Neural cell (in vitro differentiated cells): ENCODE data around the gene PTPN7. TPM values are rescaled to one million over a fixed set of nuclear protein-coding genes. Genes with fewer than 3 reads are reported as not detected.

Experiments
- H2AFZ ChIP-seq: fragments of 200-600, 300-800 bp; sonication (generic), shearing (Covaris generic); 2 replicates; pipeline ENCODE4 v1.6.0; 2014; ENCODE audit warnings: low read depth, mild to moderate bottlenecking, antibody characterized with exemption, low read length, moderate library complexity
- H3F3A ChIP-seq: fragments of 200-600 bp; shearing (Covaris generic); 2 replicates; pipeline ENCODE4 v1.6.1; 2016; ENCODE audit warnings: mild to moderate bottlenecking, moderate library complexity, mixed read lengths, antibody characterized with exemption, low read length; ENCODE audit not compliant: insufficient read depth, poor library complexity, severe bottlenecking
- H3K27ac ChIP-seq: fragments of 200-600, 300-800 bp; sonication (generic), shearing (Covaris generic); 2 replicates; pipeline ENCODE4 v1.5.1; 2014; ENCODE audit warnings: mild to moderate bottlenecking, low read length, moderate library complexity
- H3K27me3 ChIP-seq: fragments of 300-800, 200-600 bp; sonication (generic), shearing (Covaris generic); 2 replicates; pipeline ENCODE4 v1.6.0; 2014; ENCODE audit warnings: mild to moderate bottlenecking, low read depth, low read length, moderate library complexity; ENCODE audit not compliant: insufficient read depth
- H3K36me3 ChIP-seq: fragments of 300-800, 200-600 bp; sonication (generic), shearing (Covaris generic); 2 replicates; pipeline ENCODE4 v1.5.1; 2014; ENCODE audit warnings: mild to moderate bottlenecking, antibody characterized with exemption, low read length, moderate library complexity; ENCODE audit not compliant: insufficient read depth
- H3K4me2 ChIP-seq: fragments of 300-800, 200-600 bp; sonication (generic), shearing (Covaris generic); 2 replicates; pipeline ENCODE4 v1.6.0; 2014; ENCODE audit warnings: mild to moderate bottlenecking, low read length
- H3K4me3 ChIP-seq: fragments of 300-800, 200-600 bp; sonication (generic), shearing (Covaris generic); 2 replicates; pipeline ENCODE4 v1.5.1; 2014; ENCODE audit warnings: mild to moderate bottlenecking, low read length, moderate library complexity
- H3K79me2 ChIP-seq: fragments of 200-600 bp; shearing (Covaris generic); replicated peaks from 2 replicates; pipeline ENCODE4 v1.6.0; 2014; ENCODE audit warnings: mild to moderate bottlenecking, low read length, moderate library complexity; ENCODE audit not compliant: insufficient read depth
- H3K9ac ChIP-seq: fragments of 300-800, 200-600 bp; sonication (generic), shearing (Covaris generic); 2 replicates; pipeline ENCODE4 v1.6.1; 2016; ENCODE audit warnings: mild to moderate bottlenecking, low read length, mixed read lengths
- H3K9me2 ChIP-seq: fragments of 200-600 bp; shearing (Covaris generic); 2 replicates; pipeline ENCODE4 v1.6.1; 2016; ENCODE audit warnings: mild to moderate bottlenecking, low read length, mixed read lengths; ENCODE audit not compliant: insufficient read depth
- H3K9me3 ChIP-seq: fragments of 200-600, 300-800 bp; sonication (generic), shearing (Covaris generic); 2 replicates; pipeline ENCODE4 v1.6.1; 2016; ENCODE audit warnings: mild to moderate bottlenecking, mixed run types, low read length, moderate library complexity, mixed read lengths
- H4K20me1 ChIP-seq: fragments of 200-600 bp; shearing (Covaris generic); 2 replicates; pipeline ENCODE4 v1.6.1; 2016; ENCODE audit warnings: mild to moderate bottlenecking, mixed run types; ENCODE audit not compliant: insufficient read depth
- CTCF ChIP-seq: fragments of 450-650 bp; IDR thresholded peaks from 2 replicates; pipeline ENCODE4 v1.5.1; 2014; ENCODE audit warnings: antibody characterized with exemption, mild to moderate bottlenecking, moderate library complexity; ENCODE audit not compliant: poor library complexity, severe bottlenecking
- EP300 ChIP-seq: fragments of 450-650 bp; conservative IDR thresholded peaks from 2 replicates; pipeline ENCODE4 v1.6.1; 2014; ENCODE audit warnings: antibody characterized with exemption, mild to moderate bottlenecking, moderate library complexity; ENCODE audit not compliant: poor library complexity, severe bottlenecking
- EZH2 ChIP-seq: fragments of 200-600, 300-800 bp; shearing (Covaris generic), sonication (generic); IDR thresholded peaks from 2 replicates; pipeline ENCODE4 v1.6.1; 2014; ENCODE audit warnings: antibody characterized with exemption, low read length, borderline replicate concordance, mild to moderate bottlenecking; ENCODE audit not compliant: insufficient read depth, poor library complexity, severe bottlenecking
- MXI1 ChIP-seq: fragments of 450-650 bp; conservative IDR thresholded peaks from 2 replicates; pipeline ENCODE4 v1.6.1; 2014; ENCODE audit warnings: antibody characterized with exemption, mild to moderate bottlenecking; ENCODE audit not compliant: poor library complexity, severe bottlenecking
- POLR2AphosphoS5 ChIP-seq: IDR thresholded peaks from 2 replicates; pipeline ENCODE4 v1.6.1; 2012
- RAD21 ChIP-seq: fragments of 450-650 bp; conservative IDR thresholded peaks from 2 replicates; pipeline ENCODE4 v1.6.1; 2014; ENCODE audit warnings: antibody characterized with exemption, mild to moderate bottlenecking, moderate library complexity
- REST ChIP-seq: IDR thresholded peaks from 2 replicates; pipeline ENCODE4 v1.6.1; 2012; ENCODE audit warnings: borderline replicate concordance
- SMC3 ChIP-seq: fragments of 450-650 bp; conservative IDR thresholded peaks from 2 replicates; pipeline ENCODE4 v1.6.1; 2014; ENCODE audit warnings: antibody characterized with exemption, mild to moderate bottlenecking, moderate library complexity; ENCODE audit not compliant: poor library complexity
- TAF1 ChIP-seq: IDR thresholded peaks from 2 replicates; pipeline ENCODE4 v1.6.1; 2012; ENCODE audit warnings: low read depth
- polyA minus RNA-seq: library from RNA; depleted of rRNA, polyadenylated mRNA; stranded (reverse); fragments of >200 nt; gene quantifications from 2 replicates; pipeline ENCODE4 v1.2.3, GENCODE V29; 2014
- polyA plus RNA-seq: library from polyadenylated mRNA; depleted of rRNA; stranded (reverse); fragments of >200 nt; gene quantifications from 2 replicates; pipeline ENCODE4 v1.2.3, GENCODE V29; 2014

The PTPN7 gene
- polyA plus RNA-seq (2.1 TPM in 1 of 2 replicates, not detected in the other), polyA minus RNA-seq (not detected in 2 replicates)

- Histone ChIP-seq H3K9ac (no peak within 1 kb of the TSS), H3K79me2 (no peaks in the 10 kb centered on the region), H3F3A (no peaks in the 10 kb centered on the region), H4K20me1 (no peaks in the 10 kb centered on the region), H3K4me2 (no peak within 1 kb of the TSS), H3K27me3 (no peaks in the 10 kb centered on the region), H2AFZ (no peak within 1 kb of the TSS), H3K27ac (no peak within 1 kb of the TSS), H3K9me3 (no peaks in the 10 kb centered on the region), H3K4me3 (no peak within 1 kb of the TSS), H3K36me3 (no peaks in the 10 kb centered on the region), H3K9me2 (no peaks in the 10 kb centered on the region)
- no peak for TF ChIP-seq MXI1
- TF ChIP-seq REST = no peak
Observed at GRCh38 chr1:202160377-202160940, at the start of gene PTPN7. TSS of gene PTPN7 (minus strand) at chr1:202160602. CDS start at chr1:202159402, 1,200 bp downstream.

- no peaks in the 10 kb centered on the region for H3F3A ChIP-seq
- no peak for TF ChIP-seq EZH2
- TF ChIP-seq EP300 = no peak
- no peak for TF ChIP-seq MXI1
- TF ChIP-seq TAF1 = no peak
- no peak for TF ChIP-seq CTCF
- no peak for TF ChIP-seq REST
- TF ChIP-seq SMC3 = no peak
- TF ChIP-seq RAD21 = no peak
- TF ChIP-seq POLR2AphosphoS5 = no peak
- no peak overlapping the region for H3K4me3 ChIP-seq
- H3K4me2 ChIP-seq = no peak overlapping the region
- no peaks in the 10 kb centered on the region for H4K20me1 ChIP-seq
- H2AFZ ChIP-seq = no peak overlapping the region
- H3K9ac ChIP-seq = no peak overlapping the region
- H3K79me2 ChIP-seq = no peaks in the 10 kb centered on the region
- no peaks in the 10 kb centered on the region for H3K9me3 ChIP-seq
- H3K27ac ChIP-seq = no peak overlapping the region
- peaks cover 8% of the 10 kb centered on the region for H3K27me3 ChIP-seq
- no peaks in the 10 kb centered on the region for H3K36me3 ChIP-seq
- no peaks in the 10 kb centered on the region for H3K9me2 ChIP-seq
Observed at GRCh38 chr1:202208351-202208857, 48.0 kb upstream of the PTPN7 start.
